ACC112 (cell line): ENCODE results near the gene SHISAL1.

Experiments used
- H2AFZ ChIP-seq: fragments of 200-600 bp; sonication (generic); one replicate; pipeline ENCODE4 v1.6.0; 2017; ENCODE audit warnings: antibody characterized with exemption, low read length; ENCODE audit not compliant: unreplicated experiment
- H3K27ac ChIP-seq: fragments of 200-600 bp; sonication (generic); 2 replicates; pipeline ENCODE4 v1.5.1; 2014; ENCODE audit warnings: low read depth, mild to moderate bottlenecking, antibody characterized with exemption, low read length, moderate library complexity
- H3K27me3 ChIP-seq: fragments of 200-600 bp; sonication (generic); 2 replicates; pipeline ENCODE4 v1.6.1; 2014; ENCODE audit warnings: mild to moderate bottlenecking, antibody characterized with exemption, low read length, moderate library complexity, mixed read lengths; ENCODE audit not compliant: insufficient read depth
- H3K36me3 ChIP-seq: fragments of 200-600 bp; sonication (generic); 2 replicates; pipeline ENCODE4 v1.6.1; 2016; ENCODE audit warnings: mild to moderate bottlenecking, antibody characterized with exemption, low read length, moderate library complexity, mixed read lengths; ENCODE audit not compliant: insufficient read depth
- H3K4me1 ChIP-seq: fragments of 200-600 bp; sonication (generic); one replicate; pipeline ENCODE4 v1.6.1; 2016; ENCODE audit warnings: low read length, mixed read lengths; ENCODE audit not compliant: insufficient read depth, unreplicated experiment, control insufficient read depth
- H3K4me3 ChIP-seq: fragments of 200-600 bp; sonication (generic); 2 replicates; pipeline ENCODE4 v1.5.1; 2014; ENCODE audit warnings: mild to moderate bottlenecking, low read depth, low read length
- H3K79me2 ChIP-seq: fragments of 200-600 bp; sonication (generic); one replicate; pipeline ENCODE4 v1.6.0; 2016; ENCODE audit warnings: low read length; ENCODE audit not compliant: control insufficient read depth, unreplicated experiment, insufficient read depth

The SHISAL1 gene

GRCh38 chr22:44269117-44269498 lies 43.6 kb downstream of the SHISAL1 start:
- Histone ChIP-seq H2AFZ (no peak overlapping the region), H3K4me1 (no peaks in the 10 kb centered on the region), H3K79me2 (no peaks in the 10 kb centered on the region)

GRCh38 chr22:44268431-44269116 lies 44.2 kb downstream of the SHISAL1 start:
- no peaks in the 10 kb centered on the region for H3K27me3 ChIP-seq

More at GRCh38 chr22:44269117-44269498, 43.6 kb downstream of the SHISAL1 start:
- no peaks in the 10 kb centered on the region for H3K36me3 ChIP-seq
- no peak overlapping the region for H3K4me3 ChIP-seq
- H3K27ac ChIP-seq = no peak overlapping the region
- H3K27me3 ChIP-seq = no peaks in the 10 kb centered on the region

GRCh38 chr22:44267856-44268255 lies 44.9 kb downstream of the SHISAL1 start:
- Histone ChIP-seq H3K4me3 (no peak overlapping the region), H3K79me2 (no peaks in the 10 kb centered on the region), H3K27ac (no peak overlapping the region), H2AFZ (no peak overlapping the region), H3K4me1 (no peaks in the 10 kb centered on the region), H3K36me3 (no peaks in the 10 kb centered on the region), H3K27me3 (no peaks in the 10 kb centered on the region)

More at GRCh38 chr22:44268431-44269116, 44.2 kb downstream of the SHISAL1 start:
- Histone ChIP-seq H3K4me3 (no peak overlapping the region), H2AFZ (no peak overlapping the region), H3K27ac (no peak overlapping the region), H3K79me2 (no peaks in the 10 kb centered on the region), H3K4me1 (no peaks in the 10 kb centered on the region), H3K36me3 (no peaks in the 10 kb centered on the region)

GRCh38 chr22:44266796-44267760 lies 45.7 kb downstream of the SHISAL1 start:
- no peaks in the 10 kb centered on the region for H3K36me3 ChIP-seq
- no peak overlapping the region for H3K4me3 ChIP-seq
- no peaks in the 10 kb centered on the region for H3K4me1 ChIP-seq
- no peaks in the 10 kb centered on the region for H3K27me3 ChIP-seq
- no peaks in the 10 kb centered on the region for H3K79me2 ChIP-seq
- no peak overlapping the region for H2AFZ ChIP-seq
- H3K27ac ChIP-seq = no peak overlapping the region

- no peak overlapping the region for H2AFZ ChIP-seq
- no peak overlapping the region for H3K27ac ChIP-seq
- no peaks in the 10 kb centered on the region for H3K4me1 ChIP-seq
- H3K27me3 ChIP-seq = no peaks in the 10 kb centered on the region
- H3K36me3 ChIP-seq = no peaks in the 10 kb centered on the region
- H3K4me3 ChIP-seq = no peak overlapping the region
- H3K79me2 ChIP-seq = no peaks in the 10 kb centered on the region
Measured at GRCh38 chr22:44263547-44263946, 49.2 kb downstream of the SHISAL1 start.

- Histone ChIP-seq H3K4me1 (no peaks in the 10 kb centered on the region), H2AFZ (no peak overlapping the region), H3K27me3 (no peaks in the 10 kb centered on the region), H3K27ac (no peak overlapping the region), H3K4me3 (no peak overlapping the region), H3K36me3 (no peaks in the 10 kb centered on the region), H3K79me2 (no peaks in the 10 kb centered on the region)
Measured at GRCh38 chr22:44261861-44262595, 50.7 kb downstream of the SHISAL1 start.

GRCh38 chr22:44261164-44261860 lies 51.4 kb downstream of the SHISAL1 start:
- no peaks in the 10 kb centered on the region for H3K79me2 ChIP-seq
- no peak overlapping the region for H2AFZ ChIP-seq
- H3K27me3 ChIP-seq = no peaks in the 10 kb centered on the region
- no peaks in the 10 kb centered on the region for H3K36me3 ChIP-seq
- H3K27ac ChIP-seq = no peak overlapping the region
- no peak overlapping the region for H3K4me3 ChIP-seq
- no peaks in the 10 kb centered on the region for H3K4me1 ChIP-seq

GRCh38 chr22:44260216-44261035 lies 52.3 kb downstream of the SHISAL1 start:
- no peak overlapping the region for H2AFZ ChIP-seq
- no peak overlapping the region for H3K4me3 ChIP-seq
- no peaks in the 10 kb centered on the region for H3K36me3 ChIP-seq
- no peak overlapping the region for H3K27ac ChIP-seq
- H3K79me2 ChIP-seq = no peaks in the 10 kb centered on the region
- no peaks in the 10 kb centered on the region for H3K27me3 ChIP-seq
- no peaks in the 10 kb centered on the region for H3K4me1 ChIP-seq

- no peak overlapping the region for H2AFZ ChIP-seq
- no peak overlapping the region for H3K27ac ChIP-seq
- no peaks in the 10 kb centered on the region for H3K4me1 ChIP-seq
- no peaks in the 10 kb centered on the region for H3K36me3 ChIP-seq
- no peak overlapping the region for H3K4me3 ChIP-seq
- no peaks in the 10 kb centered on the region for H3K79me2 ChIP-seq
- H3K27me3 ChIP-seq = no peaks in the 10 kb centered on the region
Measured at GRCh38 chr22:44259366-44260215, 53.2 kb downstream of the SHISAL1 start.
